ENCODE results near the gene GDF2. TPM values are rescaled to one million over a fixed set of nuclear protein-coding genes. Genes with fewer than 3 reads are reported as not detected.

The GDF2 gene
- total RNA-seq, 2 experiments from 2014 or later: not detected

DNA sequence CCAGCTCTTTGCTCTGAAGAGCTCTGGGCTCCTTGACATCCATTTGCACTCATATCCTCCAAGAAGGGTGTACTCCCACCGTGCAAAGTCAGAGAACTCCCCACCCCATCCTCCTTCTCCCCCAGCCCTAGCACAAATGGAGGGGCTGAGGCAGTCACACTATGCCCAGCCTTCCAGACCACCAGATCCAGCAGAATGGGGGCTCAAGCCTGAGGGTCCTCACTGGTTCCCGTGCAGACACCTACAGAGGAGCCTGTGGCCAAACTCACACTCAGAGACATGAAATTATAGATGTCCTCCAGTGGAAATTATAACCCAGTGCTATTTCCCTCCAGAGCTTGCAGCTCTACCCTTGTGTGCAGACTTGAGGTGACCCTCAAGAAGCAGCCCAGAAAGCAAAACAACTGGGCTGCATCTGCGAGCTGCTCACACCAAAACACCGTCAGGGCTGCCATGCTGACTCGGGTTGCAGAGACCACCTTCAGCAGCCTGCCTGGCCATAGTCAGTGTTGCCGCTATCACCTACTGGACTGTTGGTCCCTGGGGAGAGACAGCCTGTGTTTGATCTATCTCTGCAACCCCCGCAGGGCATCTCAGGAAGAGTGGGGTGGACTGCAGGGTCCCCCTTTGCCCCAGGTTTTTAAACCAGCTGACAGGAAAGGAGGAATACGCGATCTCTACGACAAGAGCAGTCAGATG, 54.4 kb downstream of the GDF2 start:
- H3K27ac Mint-ChIP-seq: no peak overlapping the region
- H3K4me1 Mint-ChIP-seq: peaks cover 4% of the 10 kb centered on the region
- ChIA-PET POLR2A (no interaction called here), CTCF (interaction anchor here (1.0 kb wide), 1 partner anchor 102 kb away, joined by 3 read pairs; no protein-coding TSS in a partner anchor)
- no peaks in the 10 kb centered on the region for H3K36me3 Mint-ChIP-seq (ENCODE audit: low read depth)
- intact Hi-C loops (cut with DNase I, micrococcal nuclease): no loop called here
- ATAC-seq (no peak), DNase-seq (no peak)
- H3K27me3 Mint-ChIP-seq: peaks cover 28% of the 10 kb centered on the region
- no peak overlapping the region for H3K4me3 Mint-ChIP-seq
- H3K9me3 Mint-ChIP-seq (ENCODE audit: low read depth): no peaks in the 10 kb centered on the region

Other genes with a start within 250 kb of the GDF2 start
- under 1 TPM; 0.30 to 0.32 TPM for gene GDF10, start 22.3 kb upstream of the GDF2 start, total RNA-seq
- not detected for gene RBP3, start 25.9 kb downstream of the GDF2 start, total RNA-seq
- under 1 TPM; 0.70 to 0.75 TPM for gene ZNF488, start 61.8 kb downstream of the GDF2 start, total RNA-seq
- gene ANXA8, start 161.7 kb downstream of the GDF2 start, total RNA-seq: not detected
- gene FAM25G, start 169.2 kb downstream of the GDF2 start, total RNA-seq: not detected
- gene AGAP9, start 201.2 kb downstream of the GDF2 start, total RNA-seq: 1 to 10 TPM; 3.7 to 4.1 TPM

Measured in activated CD4-positive, alpha-beta T cell treated with anti-CD3 and anti-CD28 coated beads for 36 hours (primary cell).